ENCODE measurements around the gene DLG1.

DLG1 gene

DNA sequence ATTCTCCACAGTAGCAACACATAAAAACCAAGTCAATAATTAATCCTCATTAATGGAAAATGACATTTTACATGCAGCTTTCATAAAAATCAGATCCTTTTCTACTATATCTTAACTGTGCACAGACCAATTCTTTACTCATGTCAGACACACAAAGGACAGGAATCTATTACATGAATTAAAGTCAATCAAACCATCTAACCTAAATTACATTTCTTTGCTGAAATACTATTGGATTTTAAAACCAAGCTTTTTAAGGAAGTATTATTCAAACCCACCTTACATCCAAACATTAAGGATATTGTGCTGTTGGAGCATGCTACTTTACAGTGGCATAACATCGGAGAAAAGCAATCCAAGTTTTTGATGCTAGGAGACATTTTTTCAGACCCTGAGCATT is 72.8 kb downstream of the DLG1 start:
- Histone ChIP-seq H3K4me3 (ENCODE audit: insufficient read length, low read depth) (no peak overlapping the region), H3K27me3 (ENCODE audit: insufficient read depth, insufficient read length) (no peaks in the 10 kb centered on the region), H3K9me3 (ENCODE audit: insufficient read depth, low read length) (no peaks in the 10 kb centered on the region), H3K4me1 (ENCODE audit: insufficient read depth, insufficient read length) (no peaks in the 10 kb centered on the region), H3K9ac (ENCODE audit: insufficient read length, low read depth) (no peak overlapping the region), H3K36me3 (ENCODE audit: insufficient read depth, insufficient read length, low read length) (no peaks in the 10 kb centered on the region)
- TF ChIP-seq YY1 (IDR thresholded peaks at IDR 0.05; ENCODE audit: insufficient read depth, insufficient read length) (no peak), ZNF274 (IDR thresholded peaks at IDR 0.05; ENCODE audit: low read depth, low read length) (no peak), SUZ12 (IDR thresholded peaks at IDR 0.05; ENCODE audit: extremely low read depth, insufficient read depth, insufficient read length) (no peak)
- DNase-seq (ENCODE audit: low read depth, low spot score): no peak

DNA sequence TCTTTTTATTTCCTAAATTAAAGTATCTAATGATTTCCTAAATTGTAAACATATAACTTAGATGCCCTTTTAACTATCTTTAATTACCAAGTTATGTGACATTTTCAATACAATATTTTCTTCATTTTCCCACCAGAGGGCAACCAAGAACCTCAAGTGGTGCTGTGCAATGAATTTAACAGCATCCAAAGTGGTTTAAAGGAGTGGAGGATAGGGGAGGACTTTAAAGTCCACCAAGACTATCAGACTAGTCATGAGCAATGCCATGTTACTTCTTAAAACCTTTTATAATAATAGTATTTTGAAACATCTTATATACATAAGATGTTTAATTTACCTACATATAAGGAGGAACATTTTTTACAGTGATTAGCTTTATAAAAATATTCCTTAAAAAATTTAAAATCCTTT is 74.4 kb downstream of the DLG1 start:
- peak; percentile 20 for DNase-seq (ENCODE audit: low read depth, low spot score)
- Histone ChIP-seq H3K9me3 (ENCODE audit: insufficient read depth, low read length) (no peaks in the 10 kb centered on the region), H3K4me1 (ENCODE audit: insufficient read depth, insufficient read length) (no peaks in the 10 kb centered on the region), H3K36me3 (ENCODE audit: insufficient read depth, insufficient read length, low read length) (no peaks in the 10 kb centered on the region), H3K9ac (ENCODE audit: insufficient read length, low read depth) (no peak overlapping the region), H3K4me3 (ENCODE audit: insufficient read length, low read depth) (no peak overlapping the region), H3K27me3 (ENCODE audit: insufficient read depth, insufficient read length) (no peaks in the 10 kb centered on the region)
- TF ChIP-seq YY1 (IDR thresholded peaks at IDR 0.05; ENCODE audit: insufficient read depth, insufficient read length) (no peak), SUZ12 (IDR thresholded peaks at IDR 0.05; ENCODE audit: extremely low read depth, insufficient read depth, insufficient read length) (no peak), ZNF274 (IDR thresholded peaks at IDR 0.05; ENCODE audit: low read depth, low read length) (no peak)

- no peak overlapping the region for H3K4me3 ChIP-seq (ENCODE audit: insufficient read length, low read depth)
- TF ChIP-seq ZNF274 (IDR thresholded peaks at IDR 0.05; ENCODE audit: low read depth, low read length) (no peak), SUZ12 (IDR thresholded peaks at IDR 0.05; ENCODE audit: extremely low read depth, insufficient read depth, insufficient read length) (no peak), YY1 (IDR thresholded peaks at IDR 0.05; ENCODE audit: insufficient read depth, insufficient read length) (no peak)
- no peaks in the 10 kb centered on the region for H3K27me3 ChIP-seq (ENCODE audit: insufficient read depth, insufficient read length)
- no peak for DNase-seq (ENCODE audit: low read depth, low spot score)
- H3K9me3 ChIP-seq (ENCODE audit: insufficient read depth, low read length): no peaks in the 10 kb centered on the region
- H3K4me1 ChIP-seq (ENCODE audit: insufficient read depth, insufficient read length): no peaks in the 10 kb centered on the region
- H3K9ac ChIP-seq (ENCODE audit: insufficient read length, low read depth): no peak overlapping the region
- H3K36me3 ChIP-seq (ENCODE audit: insufficient read depth, insufficient read length, low read length): no peaks in the 10 kb centered on the region
Measured at GRCh38 chr3:197222937-197223370, 75.5 kb downstream of the DLG1 start.

DNA sequence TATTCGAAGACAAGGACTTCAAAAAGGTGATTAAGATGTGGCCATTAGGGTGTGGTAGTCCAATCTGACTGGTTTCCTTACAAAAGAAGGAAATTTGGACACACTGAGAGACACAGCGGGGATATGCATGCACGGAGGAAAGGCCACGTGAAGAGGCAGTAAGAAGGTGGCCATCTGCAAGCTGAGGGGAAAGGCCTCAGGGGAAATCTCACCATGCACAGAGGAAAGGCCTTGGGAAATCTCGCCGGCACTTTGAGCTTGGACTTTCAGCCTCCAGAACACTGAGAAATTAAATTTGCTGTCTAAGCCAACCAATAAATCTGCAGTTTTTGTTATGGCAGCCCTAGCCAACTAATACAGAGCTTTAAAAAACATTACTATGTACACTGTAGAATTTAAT is 78.8 kb downstream of the DLG1 start:
- no peak overlapping the region for H3K4me3 ChIP-seq (ENCODE audit: insufficient read length, low read depth)
- H3K9ac ChIP-seq (ENCODE audit: insufficient read length, low read depth): no peak overlapping the region
- DNase-seq (ENCODE audit: low read depth, low spot score): no peak

DNA sequence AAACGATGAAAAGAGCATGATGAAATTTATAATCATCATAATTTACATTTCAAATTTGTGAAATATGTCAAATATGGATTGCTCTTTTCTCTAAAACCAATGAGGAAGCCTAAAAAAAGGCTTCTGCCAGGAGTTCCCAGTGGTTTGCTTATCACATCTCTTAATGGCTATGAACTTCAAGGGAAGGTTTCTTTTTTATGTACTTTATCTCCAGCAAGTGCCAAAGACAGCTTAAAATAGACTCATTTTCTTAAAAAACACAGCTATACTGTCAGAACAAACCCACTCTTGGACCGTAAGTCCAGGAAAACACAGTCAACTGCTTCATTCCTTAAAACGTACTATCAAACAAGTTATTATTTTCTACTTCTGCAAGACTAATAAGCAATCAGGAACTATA is 80.2 kb downstream of the DLG1 start:
- Histone ChIP-seq H3K4me1 (ENCODE audit: insufficient read depth, insufficient read length) (no peaks in the 10 kb centered on the region), H3K27me3 (ENCODE audit: insufficient read depth, insufficient read length) (no peaks in the 10 kb centered on the region), H3K4me3 (ENCODE audit: insufficient read length, low read depth) (no peak overlapping the region), H3K9me3 (ENCODE audit: insufficient read depth, low read length) (no peaks in the 10 kb centered on the region), H3K36me3 (ENCODE audit: insufficient read depth, insufficient read length, low read length) (no peaks in the 10 kb centered on the region), H3K9ac (ENCODE audit: insufficient read length, low read depth) (no peak overlapping the region)
- no peak for DNase-seq (ENCODE audit: low read depth, low spot score)
- TF ChIP-seq SUZ12 (IDR thresholded peaks at IDR 0.05; ENCODE audit: extremely low read depth, insufficient read depth, insufficient read length) (no peak), YY1 (IDR thresholded peaks at IDR 0.05; ENCODE audit: insufficient read depth, insufficient read length) (no peak), ZNF274 (IDR thresholded peaks at IDR 0.05; ENCODE audit: low read depth, low read length) (no peak)

More for the DNA sequence above, 78.8 kb downstream of the DLG1 start:
- no peaks in the 10 kb centered on the region for H3K4me1 ChIP-seq (ENCODE audit: insufficient read depth, insufficient read length)
- no peaks in the 10 kb centered on the region for H3K27me3 ChIP-seq (ENCODE audit: insufficient read depth, insufficient read length)
- TF ChIP-seq YY1 (IDR thresholded peaks at IDR 0.05; ENCODE audit: insufficient read depth, insufficient read length): no peak
- no peak for TF ChIP-seq ZNF274 (IDR thresholded peaks at IDR 0.05; ENCODE audit: low read depth, low read length)
- no peak for TF ChIP-seq SUZ12 (IDR thresholded peaks at IDR 0.05; ENCODE audit: extremely low read depth, insufficient read depth, insufficient read length)
- no peaks in the 10 kb centered on the region for H3K36me3 ChIP-seq (ENCODE audit: insufficient read depth, insufficient read length, low read length)
- no peaks in the 10 kb centered on the region for H3K9me3 ChIP-seq (ENCODE audit: insufficient read depth, low read length)

GRCh38 chr3:197216914-197217313 is 81.5 kb downstream of the DLG1 start:
- DNase-seq (ENCODE audit: low read depth, low spot score): no peak
- H3K27me3 ChIP-seq (ENCODE audit: insufficient read depth, insufficient read length): no peaks in the 10 kb centered on the region
- H3K9me3 ChIP-seq (ENCODE audit: insufficient read depth, low read length): 0 out of 2 replicates have a peak, but pooled peaks cover under 1% of the 10 kb centered on the region
- no peaks in the 10 kb centered on the region for H3K36me3 ChIP-seq (ENCODE audit: insufficient read depth, insufficient read length, low read length)
- H3K4me1 ChIP-seq (ENCODE audit: insufficient read depth, insufficient read length): no peaks in the 10 kb centered on the region
- TF ChIP-seq YY1 (IDR thresholded peaks at IDR 0.05; ENCODE audit: insufficient read depth, insufficient read length) (no peak), SUZ12 (IDR thresholded peaks at IDR 0.05; ENCODE audit: extremely low read depth, insufficient read depth, insufficient read length) (no peak), ZNF274 (IDR thresholded peaks at IDR 0.05; ENCODE audit: low read depth, low read length) (no peak)
- no peak overlapping the region for H3K4me3 ChIP-seq (ENCODE audit: insufficient read length, low read depth)
- no peak overlapping the region for H3K9ac ChIP-seq (ENCODE audit: insufficient read length, low read depth)

- Histone ChIP-seq H3K4me1 (ENCODE audit: insufficient read depth, insufficient read length) (no peaks in the 10 kb centered on the region), H3K9ac (ENCODE audit: insufficient read length, low read depth) (no peak overlapping the region), H3K36me3 (ENCODE audit: insufficient read depth, insufficient read length, low read length) (no peaks in the 10 kb centered on the region), H3K4me3 (ENCODE audit: insufficient read length, low read depth) (no peak overlapping the region), H3K27me3 (ENCODE audit: insufficient read depth, insufficient read length) (no peaks in the 10 kb centered on the region), H3K9me3 (ENCODE audit: insufficient read depth, low read length) (peaks cover 6% of the 10 kb centered on the region; the same call in 1 of the 2 replicates)
- no peak for DNase-seq (ENCODE audit: low read depth, low spot score)
- TF ChIP-seq SUZ12 (IDR thresholded peaks at IDR 0.05; ENCODE audit: extremely low read depth, insufficient read depth, insufficient read length): no peak
- TF ChIP-seq YY1 (IDR thresholded peaks at IDR 0.05; ENCODE audit: insufficient read depth, insufficient read length): no peak
- no peak for TF ChIP-seq ZNF274 (IDR thresholded peaks at IDR 0.05; ENCODE audit: low read depth, low read length)
Measured at GRCh38 chr3:197216169-197216860, 82.1 kb downstream of the DLG1 start.
